GM19240 (cell line): ENCODE measurements around the gene UBAC2.

ENCODE experiments used
- DNase-seq: peaks from one replicate; pipeline ENCODE4 v3.0.0; 2011; ENCODE audit warnings: low spot score; ENCODE audit not compliant: insufficient read length

The UBAC2 gene, protein sequence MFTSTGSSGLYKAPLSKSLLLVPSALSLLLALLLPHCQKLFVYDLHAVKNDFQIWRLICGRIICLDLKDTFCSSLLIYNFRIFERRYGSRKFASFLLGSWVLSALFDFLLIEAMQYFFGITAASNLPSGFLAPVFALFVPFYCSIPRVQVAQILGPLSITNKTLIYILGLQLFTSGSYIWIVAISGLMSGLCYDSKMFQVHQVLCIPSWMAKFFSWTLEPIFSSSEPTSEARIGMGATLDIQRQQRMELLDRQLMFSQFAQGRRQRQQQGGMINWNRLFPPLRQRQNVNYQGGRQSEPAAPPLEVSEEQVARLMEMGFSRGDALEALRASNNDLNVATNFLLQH

DNA sequence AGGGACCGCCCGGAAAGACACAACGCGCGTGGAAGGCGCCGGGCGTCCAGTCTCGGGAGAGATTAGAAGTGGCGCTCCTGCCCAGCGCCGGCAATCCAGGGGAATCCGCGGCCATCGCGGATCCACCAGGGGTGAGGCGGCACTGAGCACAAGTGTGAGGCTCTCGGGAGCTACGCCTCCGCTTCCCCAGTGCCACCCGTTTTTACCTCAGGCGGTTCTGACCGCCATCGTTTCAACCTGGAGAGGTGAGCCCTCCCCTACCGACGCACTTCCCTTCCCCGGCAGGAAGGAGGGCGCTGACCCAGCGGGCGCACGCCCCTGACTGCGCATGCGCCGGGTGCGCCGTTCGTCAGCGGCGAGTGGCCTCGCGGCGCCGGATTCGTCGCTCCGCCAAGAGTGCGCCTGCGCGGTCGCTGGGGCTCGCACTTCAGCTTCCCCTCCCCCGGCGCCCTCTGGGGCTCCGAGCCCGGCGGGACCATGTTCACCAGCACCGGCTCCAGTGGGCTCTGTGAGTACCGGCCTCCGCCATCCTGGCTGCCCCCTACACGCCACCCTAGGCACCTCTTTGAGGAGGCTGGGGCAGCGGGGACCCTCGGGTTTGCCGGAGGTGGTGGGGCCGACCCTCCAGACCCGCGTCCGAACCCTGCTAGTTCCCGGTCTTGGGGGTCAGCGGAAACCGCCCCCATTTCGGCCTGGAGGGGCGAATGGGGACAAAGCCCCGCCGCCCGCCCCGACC, at the start of gene UBAC2:
UBAC2 (plus strand) TSS at position 423 of the 736 bp plus-strand sequence; CDS start at position 478, 55 bp downstream.
- peak; percentile 92 for DNase-seq

DNA sequence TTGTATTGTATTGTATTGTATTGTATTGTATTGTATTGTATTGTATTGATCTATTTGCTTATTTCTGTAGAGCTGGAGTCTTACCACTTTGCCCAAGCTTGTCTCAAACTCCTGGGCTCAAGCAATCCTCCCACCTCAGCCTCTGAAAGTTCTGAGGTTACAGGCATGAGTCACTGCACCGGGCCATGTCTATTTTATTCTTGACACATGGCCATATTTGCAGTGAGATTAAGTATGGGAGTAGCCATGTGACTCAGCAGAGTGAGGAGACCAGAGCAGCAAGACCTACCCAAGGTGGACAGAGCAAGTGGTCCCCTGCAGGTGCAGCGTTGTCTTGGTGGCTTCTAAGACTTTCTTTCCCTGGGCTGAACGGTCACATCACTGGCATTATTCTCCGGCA, 49.1 kb upstream of the UBAC2 start:
- DNase-seq: no peak

DNA sequence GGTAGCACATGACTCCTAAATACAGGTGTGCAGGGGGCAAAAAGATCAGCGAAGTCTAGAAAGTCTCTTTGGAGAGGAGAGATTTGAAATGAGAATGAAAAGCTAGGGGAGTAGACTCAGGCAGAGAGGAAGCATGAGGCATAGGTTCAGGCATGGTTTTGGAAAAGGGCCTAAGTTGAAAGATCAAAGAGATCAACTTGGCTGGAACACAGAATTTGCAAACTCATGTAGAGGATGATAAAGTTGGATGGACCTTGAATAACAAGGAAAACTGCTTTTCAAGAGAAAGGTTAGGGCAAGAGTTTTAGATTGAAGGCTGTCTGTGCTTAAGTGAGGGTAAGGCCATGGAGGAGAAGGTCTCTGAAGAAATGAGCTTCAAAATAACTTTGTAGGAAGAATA, 47.4 kb upstream of the UBAC2 start:
- no peak for DNase-seq

DNA sequence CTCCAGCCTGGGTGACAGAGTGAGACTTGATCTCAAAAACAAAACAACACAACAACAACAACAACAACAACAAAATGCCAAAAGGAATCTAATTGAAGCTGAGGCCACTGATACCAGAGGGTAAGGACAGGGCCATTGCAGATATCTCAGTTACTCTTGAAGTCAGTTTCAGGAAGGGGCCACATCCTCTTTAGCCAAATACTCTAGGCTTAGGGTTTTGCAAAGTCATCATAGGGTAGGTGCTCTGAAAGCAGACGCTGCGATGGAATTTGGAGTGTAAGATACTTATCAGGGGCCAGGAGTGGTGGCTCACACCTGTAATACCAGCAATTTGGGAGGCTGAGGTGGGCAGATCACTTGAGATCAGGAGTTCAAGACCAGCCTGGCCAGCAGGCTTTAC, 46.6 kb upstream of the UBAC2 start:
- no peak for DNase-seq

DNA sequence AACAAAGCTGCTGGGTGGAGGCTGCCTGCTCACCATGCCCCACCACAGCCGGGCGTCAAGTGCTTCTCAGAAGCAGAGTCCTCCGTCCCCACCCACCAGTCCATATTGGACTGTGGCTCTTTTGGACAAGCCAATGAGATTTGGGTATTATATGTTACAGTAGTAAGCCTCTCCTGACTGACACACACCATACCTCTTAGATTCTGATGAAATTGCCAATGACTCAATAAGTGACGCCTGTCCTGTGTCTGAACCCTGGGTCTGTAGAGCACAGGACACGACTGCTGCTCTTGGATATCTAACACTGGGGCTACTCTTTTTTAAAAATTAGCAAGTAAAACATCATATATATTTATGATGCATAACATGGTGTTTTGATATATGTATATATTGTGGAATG, 44.8 kb upstream of the UBAC2 start:
- DNase-seq: no peak

DNA sequence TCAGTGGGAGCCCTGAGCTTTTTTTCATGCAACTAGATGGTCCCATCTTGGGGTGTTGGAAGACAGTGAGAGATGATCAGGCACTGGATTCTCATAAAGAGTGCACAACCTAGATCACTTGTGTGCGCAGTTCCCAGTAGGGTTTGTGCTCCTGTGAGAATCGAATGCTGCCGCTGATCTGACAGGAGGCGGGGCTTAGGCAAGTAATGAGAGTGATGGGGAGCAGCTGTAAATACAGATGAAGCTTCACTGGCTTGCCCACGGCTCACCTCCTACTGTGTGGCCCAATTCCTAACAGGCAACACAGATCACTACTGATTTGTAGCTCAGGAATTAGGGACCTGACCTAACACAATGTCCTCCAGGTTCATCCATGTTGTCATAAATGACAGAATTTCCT, 43.6 kb upstream of the UBAC2 start:
- no peak for DNase-seq

DNA sequence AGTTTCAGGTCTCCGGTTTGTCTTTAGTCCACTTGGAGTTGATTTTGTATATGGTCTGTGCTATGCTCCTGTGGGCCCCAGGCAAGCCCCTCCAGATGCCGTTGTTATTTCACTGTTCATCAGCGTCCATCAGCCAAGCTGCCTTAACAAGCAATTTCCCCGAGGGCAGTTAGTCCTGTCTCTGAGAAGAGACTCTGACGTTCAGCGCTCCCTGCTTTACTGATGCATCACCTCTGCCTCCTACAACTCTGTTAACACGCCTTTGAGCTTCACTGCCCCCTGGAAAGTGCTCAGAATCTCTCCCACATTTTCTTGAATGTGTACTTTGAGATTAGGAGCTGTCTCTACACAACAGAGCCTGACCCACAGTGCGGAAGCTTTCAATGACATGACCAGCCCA, 41.8 kb upstream of the UBAC2 start:
- DNase-seq: no peak

DNA sequence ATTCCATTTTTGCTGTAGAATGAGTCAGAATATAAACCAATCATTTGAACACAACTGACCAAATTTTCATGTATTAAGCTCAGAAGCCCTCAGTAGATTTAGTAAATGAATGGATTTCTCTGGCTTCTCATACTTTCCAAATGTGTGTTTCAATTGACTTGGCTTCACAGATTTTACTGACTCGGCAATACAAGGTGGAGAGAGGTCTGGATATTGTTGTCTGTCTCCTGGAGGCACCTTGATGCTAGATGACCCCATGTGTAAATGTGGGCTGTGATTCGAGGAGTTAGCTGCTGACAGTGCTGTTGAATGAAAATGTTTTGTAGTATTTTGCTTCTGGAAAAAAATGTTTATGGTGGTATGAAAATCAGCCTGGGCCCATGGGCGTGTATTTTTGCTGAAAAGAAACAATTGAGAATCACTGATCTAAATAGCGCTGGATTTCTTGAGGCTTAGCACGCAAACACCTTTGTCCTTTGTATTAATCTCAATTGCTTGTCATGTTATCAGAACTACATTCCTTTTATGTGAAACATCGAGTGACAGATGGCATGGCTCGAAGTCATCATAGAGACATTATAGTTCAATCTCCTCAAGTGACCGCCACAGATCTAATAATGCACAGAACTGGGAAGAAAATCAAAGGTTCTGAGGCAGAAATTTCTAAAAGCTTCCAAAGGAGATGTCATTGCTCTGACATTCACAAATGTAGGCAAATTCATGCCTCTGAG, 41.2 kb upstream of the UBAC2 start:
- DNase-seq: no peak

DNA sequence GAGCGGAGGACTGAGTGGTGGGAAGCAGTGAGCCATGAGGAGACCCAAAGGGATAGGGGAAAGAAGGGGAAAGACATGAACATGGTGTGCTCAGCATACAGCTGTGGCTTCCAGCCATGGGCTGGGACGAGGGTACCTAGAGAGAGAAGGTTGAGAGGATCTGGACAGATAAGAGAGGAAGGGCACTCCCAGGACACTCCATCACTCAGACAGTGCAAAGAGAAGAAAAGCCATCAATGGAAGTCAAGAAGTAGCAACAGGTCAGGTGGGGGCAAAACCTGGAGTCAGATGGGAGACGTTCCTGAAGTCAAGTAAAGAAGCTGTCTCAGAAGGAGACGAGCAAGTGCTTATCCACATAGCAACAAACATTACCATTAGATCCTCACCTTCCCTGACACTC, 40.2 kb upstream of the UBAC2 start:
- no peak for DNase-seq

DNA sequence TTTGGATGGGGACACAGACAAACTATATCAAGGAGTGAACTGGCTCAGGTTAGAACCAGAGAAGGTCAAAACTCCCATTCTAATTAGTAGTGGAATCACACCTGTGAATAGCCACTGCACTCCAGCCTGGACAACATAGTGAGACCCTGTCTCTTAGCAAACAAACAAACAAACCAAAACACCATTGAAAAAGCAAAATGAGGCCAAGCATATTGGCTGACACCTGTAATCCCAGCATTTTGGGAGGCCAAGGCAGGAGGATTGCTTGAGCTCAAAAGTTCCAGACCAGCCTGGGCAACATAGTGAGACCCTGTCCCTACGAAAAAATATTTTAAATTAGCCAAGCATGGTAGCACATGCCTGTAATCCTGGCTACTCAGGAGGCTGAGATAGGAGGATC, 39.1 kb upstream of the UBAC2 start:
- DNase-seq: no peak

DNA sequence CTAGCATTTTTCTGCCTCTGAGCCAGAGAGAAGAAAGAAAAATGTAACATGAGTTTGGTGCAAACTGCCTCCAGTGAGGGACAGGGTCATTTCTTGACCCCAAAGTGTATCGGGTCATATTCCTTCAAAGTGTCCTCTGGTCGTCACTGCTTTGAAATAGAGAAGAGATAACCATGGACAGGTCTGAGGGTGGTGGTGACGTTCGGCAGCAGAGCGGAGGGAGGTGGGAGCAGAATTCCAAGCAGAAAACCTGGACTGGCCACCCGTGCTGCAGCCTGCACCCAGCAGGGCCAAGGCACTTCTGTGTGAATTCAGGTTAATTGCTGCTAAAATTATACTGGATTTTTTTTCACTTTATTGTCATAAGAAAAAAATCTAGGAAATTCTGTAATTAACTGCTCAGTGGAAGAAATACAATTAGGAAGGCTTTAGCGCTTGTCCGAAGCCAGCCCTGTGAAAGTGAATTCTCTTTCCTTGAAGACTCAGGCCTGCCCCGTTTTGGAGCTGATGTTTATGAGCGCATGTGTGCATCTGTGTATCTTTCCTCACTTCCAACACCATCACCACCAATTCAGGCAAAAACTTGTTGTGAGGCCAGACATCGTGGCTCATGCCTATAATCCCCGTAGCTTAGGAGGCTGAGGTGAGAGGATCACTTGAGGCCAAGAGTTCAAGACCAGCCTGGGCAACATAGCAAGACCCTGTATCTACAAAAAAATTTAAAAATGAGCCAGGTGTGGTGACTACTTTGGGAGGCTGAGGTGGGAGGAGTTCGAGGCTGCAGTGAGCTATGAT, 37.9 kb upstream of the UBAC2 start:
- no peak for DNase-seq

DNA sequence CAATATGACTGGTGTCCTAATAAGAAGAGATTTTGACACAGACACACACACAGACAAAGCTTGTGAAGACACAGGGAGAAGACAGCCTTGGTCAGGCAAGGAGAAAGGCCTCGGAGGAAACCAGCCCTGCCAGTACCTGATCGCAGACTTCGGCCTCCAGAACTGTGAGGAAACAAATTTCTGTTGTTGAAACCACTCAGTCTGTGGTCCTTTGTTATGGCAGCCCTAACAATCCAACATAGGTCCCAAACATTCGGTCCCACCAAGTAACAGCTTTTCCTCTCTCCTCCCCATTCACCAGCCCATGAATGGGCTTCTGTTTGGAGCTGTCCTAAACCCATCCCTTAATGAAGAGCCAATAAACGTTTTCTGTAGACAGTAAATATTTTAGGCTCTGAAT, 36.4 kb upstream of the UBAC2 start:
- no peak for DNase-seq

DNA sequence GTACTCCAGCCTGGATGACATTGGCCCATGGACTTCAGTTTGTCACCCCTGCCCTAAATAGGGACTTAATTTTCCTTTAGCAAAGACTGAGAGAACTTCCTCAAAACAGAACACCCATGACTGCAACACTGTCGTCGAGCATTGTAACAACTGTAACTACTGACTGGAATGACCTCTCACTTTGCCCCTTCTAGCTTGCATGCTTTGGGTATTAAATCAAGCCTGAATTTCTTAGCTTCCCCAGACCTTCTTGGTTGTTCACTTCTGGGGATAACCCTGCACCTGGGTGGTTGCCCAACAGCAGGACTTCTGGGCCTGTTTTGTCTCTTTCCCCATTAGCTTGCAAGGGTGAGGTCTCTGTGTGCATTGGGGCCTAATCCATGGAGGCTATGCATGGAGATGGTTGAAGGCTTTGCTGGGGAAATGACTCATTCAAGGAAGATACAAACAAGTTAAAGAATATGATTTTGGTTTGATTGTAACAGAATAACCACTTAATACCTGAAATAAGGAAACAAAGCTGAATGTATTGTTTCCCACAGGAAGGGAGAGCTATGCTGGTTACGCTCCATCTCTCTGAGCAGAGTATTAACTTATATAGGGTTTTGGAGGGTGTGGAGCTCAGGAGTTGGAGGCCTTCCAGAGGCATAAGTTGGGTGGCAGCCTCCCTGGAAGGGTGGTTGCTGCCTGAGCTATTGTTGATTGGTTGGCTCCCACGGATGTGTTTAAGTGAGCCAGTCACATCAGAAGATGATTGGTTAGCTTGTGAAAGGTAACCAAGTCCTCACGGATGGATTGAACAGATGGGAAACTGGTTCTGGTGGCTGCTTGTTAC, 34.7 kb upstream of the UBAC2 start:
- DNase-seq: no peak

DNA sequence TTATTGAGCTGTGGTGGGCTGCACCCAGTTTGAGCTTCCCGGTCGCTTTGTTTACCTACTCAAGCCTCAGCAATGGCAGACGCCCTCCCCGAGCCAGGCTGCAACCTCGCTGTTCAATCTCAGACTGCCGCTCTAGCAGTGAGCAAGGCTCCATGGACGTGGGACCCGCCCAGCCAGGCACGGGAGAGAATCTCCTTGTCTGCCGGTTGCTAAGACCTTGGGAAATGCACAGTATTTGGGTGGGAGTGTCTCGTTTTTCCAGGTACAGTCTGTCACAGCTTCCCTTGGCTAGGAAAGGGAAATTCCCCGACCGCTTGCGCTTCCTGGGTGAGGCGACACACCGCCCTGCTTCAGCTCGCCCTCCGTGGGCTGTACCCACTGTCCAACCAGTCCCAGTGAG, 27.7 kb upstream of the UBAC2 start:
- no peak for DNase-seq

DNA sequence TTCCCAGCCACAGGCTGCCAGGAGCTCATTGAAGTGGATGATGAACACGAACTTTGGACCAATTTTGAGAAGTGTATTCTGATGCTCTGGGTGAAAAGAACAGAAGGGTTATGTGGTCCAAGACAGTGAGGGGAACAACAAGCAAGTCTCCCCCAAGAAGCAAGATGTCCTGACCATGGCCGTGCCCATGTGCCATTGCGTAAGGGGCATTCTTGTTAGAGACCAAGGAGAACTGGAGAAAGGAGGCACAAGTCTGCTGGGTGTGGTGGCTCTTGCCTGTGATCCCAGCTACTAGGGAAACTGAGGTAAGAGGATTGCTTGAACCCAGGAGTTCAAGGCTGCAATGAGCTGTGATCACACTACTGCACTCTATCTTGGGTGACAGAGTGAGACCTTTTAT, 27.0 kb upstream of the UBAC2 start:
- DNase-seq: no peak

DNA sequence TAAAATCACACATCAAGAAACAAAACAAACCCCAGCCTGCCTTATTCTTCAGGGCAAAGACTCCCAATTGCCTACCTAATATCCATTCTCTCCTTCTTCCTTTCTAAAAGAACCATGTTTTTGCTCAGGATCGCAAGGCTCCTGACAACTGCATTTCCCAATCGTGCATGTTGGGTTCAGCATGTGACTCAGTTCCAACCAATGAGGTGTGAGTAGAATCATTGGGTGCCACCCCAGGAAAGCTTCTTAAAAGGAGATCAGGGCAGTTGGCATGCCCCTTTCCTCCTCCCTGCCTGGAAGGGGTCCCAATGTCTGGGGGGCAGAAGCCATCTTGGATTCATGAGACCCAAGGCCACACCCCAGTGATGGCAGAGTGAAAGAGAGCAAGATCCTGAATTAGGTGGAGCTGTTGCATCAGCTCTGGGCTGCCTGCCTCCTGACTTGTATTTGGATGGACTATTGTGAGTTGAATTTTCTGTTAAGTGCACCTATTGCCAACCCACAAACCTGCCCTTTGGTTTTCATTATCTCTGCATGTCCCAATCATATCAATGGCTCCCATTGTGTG, 26.0 kb upstream of the UBAC2 start:
- DNase-seq: no peak

DNA sequence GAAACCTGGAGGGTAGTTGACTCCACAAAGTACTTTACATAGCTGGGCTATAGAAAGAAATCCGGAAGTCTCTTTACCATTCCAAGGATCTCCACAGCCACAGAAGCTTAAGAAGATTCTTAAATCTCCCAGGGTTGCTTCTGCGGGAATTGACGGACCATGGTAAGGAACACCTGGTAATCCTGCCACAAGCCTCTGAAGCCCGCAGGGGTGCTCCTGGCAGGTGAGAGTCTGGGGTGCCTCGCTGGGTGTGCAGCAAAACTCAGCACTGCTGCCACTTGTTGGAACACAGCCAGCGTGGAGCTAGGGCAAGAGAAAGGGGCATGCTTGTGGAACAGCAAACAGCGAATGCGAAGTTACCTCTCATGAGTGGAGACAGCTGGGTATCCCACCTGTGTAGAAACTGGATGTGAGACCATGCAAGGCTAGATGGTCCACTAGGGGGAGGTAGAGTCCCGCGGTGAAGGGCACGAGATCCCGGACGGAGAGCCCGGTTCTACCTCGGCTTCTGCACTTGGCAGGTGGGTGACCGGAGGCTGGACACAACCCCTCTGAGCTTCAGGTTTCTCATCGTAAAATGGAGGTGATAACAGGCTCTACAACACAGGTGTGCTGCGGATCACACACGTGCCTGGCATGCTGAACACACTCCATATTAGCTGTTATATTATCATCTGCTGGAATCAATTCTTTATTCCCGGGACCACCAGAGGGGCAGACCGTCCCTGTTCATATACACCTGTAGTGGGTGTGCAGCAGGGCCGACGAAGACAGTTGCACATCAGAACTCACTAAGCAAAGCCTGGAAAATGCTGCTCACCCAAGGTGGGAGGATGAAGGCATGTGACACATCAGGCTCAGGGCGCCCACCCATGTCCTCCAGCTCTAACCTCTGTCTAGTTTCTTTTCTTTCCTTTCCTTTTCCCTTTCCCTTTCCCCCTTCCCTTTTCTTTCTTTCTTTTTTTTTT, 24.1 kb upstream of the UBAC2 start:
- peak; percentile 69 for DNase-seq

DNA sequence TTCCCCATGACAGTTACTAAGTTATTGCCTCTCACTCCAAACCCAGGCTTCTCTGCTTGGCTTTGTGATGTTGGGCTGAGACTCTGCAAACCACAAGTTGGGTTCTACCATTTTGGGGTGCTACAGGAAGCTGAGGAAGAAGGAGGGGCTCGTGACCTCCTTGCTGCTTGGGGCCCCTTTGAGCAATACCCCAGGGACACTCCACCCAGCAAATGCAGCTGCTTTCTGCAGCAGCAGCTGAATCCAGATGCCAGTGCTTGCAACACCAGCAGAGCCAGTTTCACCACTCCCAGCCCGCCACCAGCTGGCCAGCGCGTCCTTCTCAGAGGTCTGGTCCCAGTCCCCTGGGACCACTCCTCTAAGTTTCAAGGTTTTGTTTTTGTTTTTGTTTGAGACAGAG, 22.0 kb upstream of the UBAC2 start:
- DNase-seq: no peak

DNA sequence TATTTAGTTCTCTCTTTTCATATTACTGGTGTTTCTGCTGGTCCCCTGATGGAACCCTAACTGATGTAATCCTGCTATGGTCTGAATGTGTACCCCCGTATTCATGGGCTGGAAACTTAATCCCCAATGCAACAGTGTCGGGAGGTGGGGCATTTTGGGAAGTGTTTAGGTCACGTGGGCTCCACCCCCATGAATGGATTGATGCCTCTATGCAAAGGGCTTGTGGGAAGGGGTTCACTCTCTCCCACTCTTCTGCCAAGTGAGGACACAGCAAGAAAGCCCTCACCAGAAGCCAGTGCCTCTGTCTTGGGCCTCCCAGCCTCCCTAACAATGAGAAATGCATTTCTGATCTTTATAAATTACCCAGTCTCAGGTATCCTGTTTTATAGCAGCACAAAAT, 21.2 kb upstream of the UBAC2 start:
- no peak for DNase-seq
